Fibroblast of lung (primary cell): ENCODE results near the gene AOC1. TPM values are rescaled to one million over a fixed set of nuclear protein-coding genes. Genes with fewer than 3 reads are reported as not detected.

ENCODE experiments used
- DNase-seq, 2 donors: peaks; one replicate each; pipeline versions ENCODE4 v3.0.0 to v3.0.0-alpha.2; 2010; ENCODE audit warnings: low read depth in 2 of 2
- H2AFZ ChIP-seq: 2 replicates; pipeline ENCODE4 v1.5.1; 2012; ENCODE audit warnings: low read length, control low read depth, inconsistent platforms
- H3K27ac ChIP-seq: 2 replicates; pipeline ENCODE4 v1.5.1; 2011; ENCODE audit warnings: low read length, control low read depth; ENCODE audit not compliant: insufficient read depth
- H3K27me3 ChIP-seq: 2 replicates; pipeline ENCODE4 v1.5.1; 2011; ENCODE audit warnings: mild to moderate bottlenecking, low read length; ENCODE audit not compliant: control insufficient read depth, insufficient read depth
- H3K36me3 ChIP-seq: 2 replicates; pipeline ENCODE4 v1.5.1; 2011; ENCODE audit warnings: low read length; ENCODE audit not compliant: control insufficient read depth, insufficient read depth
- H3K4me1 ChIP-seq: 2 replicates; pipeline ENCODE4 v1.5.1; 2011; ENCODE audit warnings: low read length; ENCODE audit not compliant: control insufficient read depth, insufficient read depth; ENCODE audit errors: extremely low read depth
- H3K4me2 ChIP-seq: 2 replicates; pipeline ENCODE4 v1.5.1; 2011; ENCODE audit warnings: low read length, control low read depth; ENCODE audit not compliant: insufficient read depth; ENCODE audit errors: extremely low read depth
- H3K4me3 ChIP-seq, 4 experiments: fragments of 200-600 bp in 1 of 4; sonication (generic) in 1 of 4; replicated peaks in 1 of 4; 2 replicates each; pipeline ENCODE4 v1.5.1; 2011 to 2016; ENCODE audit warnings: low read length in 4 of 4, low read depth in 3 of 4, mild to moderate bottlenecking in 3 of 4, control low read depth in 2 of 4, inconsistent platforms in 1 of 4, mixed read lengths in 1 of 4; ENCODE audit not compliant: insufficient read depth in 1 of 4; ENCODE audit errors: control extremely low read depth in 1 of 4
- H3K79me2 ChIP-seq: 2 replicates; pipeline ENCODE4 v1.5.1; 2012; ENCODE audit warnings: mild to moderate bottlenecking, low read length, inconsistent platforms; ENCODE audit not compliant: control insufficient read depth, insufficient read depth
- H3K9ac ChIP-seq: 2 replicates; pipeline ENCODE4 v1.5.1; 2011; ENCODE audit warnings: mild to moderate bottlenecking, low read length, control low read depth; ENCODE audit not compliant: insufficient read depth
- H3K9me3 ChIP-seq: 2 replicates; pipeline ENCODE4 v1.5.1; 2012; ENCODE audit warnings: low read depth, low read length; ENCODE audit not compliant: control insufficient read depth, insufficient read depth
- H4K20me1 ChIP-seq: 2 replicates; pipeline ENCODE4 v1.5.1; 2011; ENCODE audit warnings: low read length; ENCODE audit not compliant: control insufficient read depth, insufficient read depth; ENCODE audit errors: extremely low read depth
- EZH2 ChIP-seq: IDR thresholded peaks from 2 replicates; pipeline ENCODE4 v1.5.1; 2012; ENCODE audit warnings: low read length, control low read depth, mild to moderate bottlenecking; ENCODE audit errors: missing control alignments
- polyA plus RNA-seq, 2 donors: library from polyadenylated mRNA; depleted of rRNA in 1 of 2; stranded (reverse) in 1 of 2; unstranded in 1 of 2; fragments of >200 nt; gene quantifications; 2 replicates each; pipeline ENCODE4 v1.2.1, GENCODE V29; 2011 to 2012; ENCODE audit warnings: missing spikeins in 1 of 2
- total RNA-seq: library from RNA; depleted of rRNA; stranded (reverse); fragments of >200 nt; gene quantifications from 2 replicates; pipeline ENCODE4 v1.2.1, GENCODE V29; 2014
- TF ChIP-seq, protein P1 (sequence below), 2 donors: IDR thresholded peaks in 1 of 2; conservative IDR thresholded peaks in 1 of 2; 1 replicate in 1 of 2; 2 replicates in 1 of 2; pipeline ENCODE4 v1.5.1; 2011 to 2012; ENCODE audit warnings: low read length in 2 of 2, control low read depth in 1 of 2, inconsistent platforms in 1 of 2, low read depth in 1 of 2, mild to moderate bottlenecking in 1 of 2

The AOC1 gene
- total and polyA plus RNA-seq, 2 donors (not counting 1 experiment from before 2014, with no cell fraction given): not detected

DNA sequence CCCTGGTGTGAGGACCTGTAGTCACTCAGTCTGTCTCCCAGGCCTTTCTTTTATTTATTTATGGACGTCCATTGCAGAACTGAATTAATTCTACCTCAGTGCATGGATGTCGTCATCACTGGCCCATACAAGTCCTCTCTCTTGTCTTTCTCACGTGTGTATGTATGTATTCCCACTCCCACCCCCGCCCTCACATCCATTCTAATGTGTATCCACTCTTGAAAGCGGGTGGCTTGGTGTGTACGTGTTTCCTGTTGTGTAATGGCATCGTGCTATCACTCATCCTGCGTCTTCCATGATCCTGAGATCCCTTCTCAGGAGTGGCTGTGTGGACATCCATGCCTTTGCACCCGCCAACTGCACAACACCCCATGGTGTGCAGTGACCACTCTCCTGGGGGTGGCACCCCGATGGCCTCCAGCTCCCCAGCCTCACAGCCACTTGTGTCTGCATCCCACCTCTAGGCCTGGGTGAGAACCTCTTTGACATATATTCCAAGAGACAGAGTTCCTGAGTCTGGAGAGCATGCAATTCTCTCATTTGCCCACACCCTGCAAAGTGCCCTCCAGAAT is 3.0 kb upstream of the AOC1 start:
- H4K20me1 ChIP-seq: no peaks in the 10 kb centered on the region
- no peak overlapping the region for H3K4me3 ChIP-seq
- no peaks in the 10 kb centered on the region for H3K79me2 ChIP-seq
- H3K4me1 ChIP-seq: no peaks in the 10 kb centered on the region
- no peaks in the 10 kb centered on the region for H3K9me3 ChIP-seq
- TF ChIP-seq EZH2: no peak
- TF ChIP-seq, protein P1, sequence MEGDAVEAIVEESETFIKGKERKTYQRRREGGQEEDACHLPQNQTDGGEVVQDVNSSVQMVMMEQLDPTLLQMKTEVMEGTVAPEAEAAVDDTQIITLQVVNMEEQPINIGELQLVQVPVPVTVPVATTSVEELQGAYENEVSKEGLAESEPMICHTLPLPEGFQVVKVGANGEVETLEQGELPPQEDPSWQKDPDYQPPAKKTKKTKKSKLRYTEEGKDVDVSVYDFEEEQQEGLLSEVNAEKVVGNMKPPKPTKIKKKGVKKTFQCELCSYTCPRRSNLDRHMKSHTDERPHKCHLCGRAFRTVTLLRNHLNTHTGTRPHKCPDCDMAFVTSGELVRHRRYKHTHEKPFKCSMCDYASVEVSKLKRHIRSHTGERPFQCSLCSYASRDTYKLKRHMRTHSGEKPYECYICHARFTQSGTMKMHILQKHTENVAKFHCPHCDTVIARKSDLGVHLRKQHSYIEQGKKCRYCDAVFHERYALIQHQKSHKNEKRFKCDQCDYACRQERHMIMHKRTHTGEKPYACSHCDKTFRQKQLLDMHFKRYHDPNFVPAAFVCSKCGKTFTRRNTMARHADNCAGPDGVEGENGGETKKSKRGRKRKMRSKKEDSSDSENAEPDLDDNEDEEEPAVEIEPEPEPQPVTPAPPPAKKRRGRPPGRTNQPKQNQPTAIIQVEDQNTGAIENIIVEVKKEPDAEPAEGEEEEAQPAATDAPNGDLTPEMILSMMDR (conservative IDR thresholded peaks at IDR 0.05 in 1 of 2, IDR thresholded peaks at IDR 0.05 in 1 of 2; ENCODE audit: low read depth in 1 of 2, low read length in 2 of 2): no peak
- H3K27me3 ChIP-seq: no peaks in the 10 kb centered on the region
- H3K27ac ChIP-seq: no peak overlapping the region
- no peak for DNase-seq
- no peak overlapping the region for H3K4me2 ChIP-seq
- no peak overlapping the region for H3K9ac ChIP-seq
- no peak overlapping the region for H2AFZ ChIP-seq
- no peaks in the 10 kb centered on the region for H3K36me3 ChIP-seq

DNA sequence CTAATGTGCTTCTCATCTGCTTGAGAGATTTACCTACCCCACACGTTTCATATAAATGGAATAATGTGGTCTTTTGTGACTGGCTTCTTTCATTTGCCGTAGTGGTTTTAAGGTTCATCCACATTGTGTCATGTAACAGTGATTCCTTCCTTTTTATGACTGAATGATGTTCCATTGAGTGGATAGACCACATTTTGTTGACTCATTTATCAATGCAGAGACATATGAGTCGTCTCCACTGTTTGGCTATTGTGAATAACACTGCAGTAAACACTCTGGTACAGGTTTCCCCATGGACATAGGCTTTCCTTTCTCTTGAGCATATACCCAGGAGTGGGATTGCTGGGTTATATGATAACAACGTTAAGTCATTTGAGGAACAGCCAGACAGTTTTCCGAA is 2.0 kb upstream of the AOC1 start:
- H3K9ac ChIP-seq: no peak overlapping the region
- no peaks in the 10 kb centered on the region for H3K4me1 ChIP-seq
- no peaks in the 10 kb centered on the region for H3K27me3 ChIP-seq
- H3K36me3 ChIP-seq: no peaks in the 10 kb centered on the region
- no peaks in the 10 kb centered on the region for H3K9me3 ChIP-seq
- DNase-seq: no peak
- H3K79me2 ChIP-seq: no peaks in the 10 kb centered on the region
- TF ChIP-seq, protein P1 (conservative IDR thresholded peaks at IDR 0.05 in 1 of 2, IDR thresholded peaks at IDR 0.05 in 1 of 2; ENCODE audit: low read depth in 1 of 2, low read length in 2 of 2): no peak
- no peak for TF ChIP-seq EZH2
- no peak overlapping the region for H2AFZ ChIP-seq
- no peak overlapping the region for H3K4me3 ChIP-seq
- no peak overlapping the region for H3K27ac ChIP-seq
- H3K4me2 ChIP-seq: no peak overlapping the region
- no peaks in the 10 kb centered on the region for H4K20me1 ChIP-seq

DNA sequence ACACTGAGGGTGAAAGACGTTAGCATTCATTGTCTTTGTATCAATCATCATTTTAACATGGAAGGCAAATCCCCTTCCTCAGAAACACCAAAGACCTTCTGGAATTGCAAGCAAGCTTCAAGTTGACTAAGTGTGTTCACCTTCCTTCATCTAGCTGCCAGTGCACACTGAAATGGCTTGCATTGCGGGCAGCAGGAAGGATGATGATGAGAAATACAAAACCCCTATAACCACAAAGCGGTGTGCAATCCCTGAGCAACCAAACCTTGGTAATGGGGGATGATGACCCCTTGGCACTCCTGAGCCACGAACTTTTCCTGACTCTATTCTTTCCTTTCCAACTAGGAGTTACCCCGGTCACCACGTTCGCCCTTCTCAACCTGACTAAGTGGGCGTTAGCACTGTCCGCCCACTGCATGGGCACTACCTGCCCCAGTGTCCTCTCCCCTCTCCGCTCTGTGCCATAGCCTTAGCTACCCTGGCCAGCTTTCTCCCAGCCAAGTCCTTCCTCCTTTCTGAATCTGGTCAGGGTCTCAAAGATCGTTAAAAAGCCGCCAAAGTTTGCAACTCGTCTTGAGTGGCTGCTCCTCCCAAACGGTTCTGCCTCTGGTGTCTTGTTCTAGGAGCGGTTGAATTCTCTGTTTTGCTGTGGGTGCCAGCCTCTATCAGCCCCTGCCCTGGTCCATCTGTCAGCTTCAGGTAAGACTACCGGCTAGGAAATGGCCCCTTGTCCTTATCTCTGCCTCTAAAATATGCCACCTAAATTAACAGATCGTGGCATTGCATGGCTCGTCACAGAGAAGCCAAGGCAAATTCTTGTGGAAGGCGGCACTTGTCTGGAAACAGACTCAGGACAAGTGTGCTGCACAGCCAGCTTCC is 586 bp upstream of the AOC1 start:
- no peaks in the 10 kb centered on the region for H3K9me3 ChIP-seq
- no peak overlapping the region for H3K27ac ChIP-seq
- no peak for DNase-seq
- H4K20me1 ChIP-seq: no peaks in the 10 kb centered on the region
- no peak overlapping the region for H3K9ac ChIP-seq
- no peaks in the 10 kb centered on the region for H3K4me1 ChIP-seq
- no peak overlapping the region for H3K4me2 ChIP-seq
- no peak overlapping the region for H3K4me3 ChIP-seq
- H3K79me2 ChIP-seq: no peaks in the 10 kb centered on the region
- no peaks in the 10 kb centered on the region for H3K36me3 ChIP-seq
- TF ChIP-seq, protein P1 (conservative IDR thresholded peaks at IDR 0.05 in 1 of 2, IDR thresholded peaks at IDR 0.05 in 1 of 2; ENCODE audit: low read depth in 1 of 2, low read length in 2 of 2): no peak
- no peak overlapping the region for H2AFZ ChIP-seq
- no peaks in the 10 kb centered on the region for H3K27me3 ChIP-seq
